ENCODE results near the gene DLG1. TPM values are rescaled to one million over a fixed set of nuclear protein-coding genes. Genes with fewer than 3 reads are reported as not detected.

The DLG1 gene
- total RNA-seq, 2 experiments from 2014 or later: 48.9 to 95.1 TPM

DNA sequence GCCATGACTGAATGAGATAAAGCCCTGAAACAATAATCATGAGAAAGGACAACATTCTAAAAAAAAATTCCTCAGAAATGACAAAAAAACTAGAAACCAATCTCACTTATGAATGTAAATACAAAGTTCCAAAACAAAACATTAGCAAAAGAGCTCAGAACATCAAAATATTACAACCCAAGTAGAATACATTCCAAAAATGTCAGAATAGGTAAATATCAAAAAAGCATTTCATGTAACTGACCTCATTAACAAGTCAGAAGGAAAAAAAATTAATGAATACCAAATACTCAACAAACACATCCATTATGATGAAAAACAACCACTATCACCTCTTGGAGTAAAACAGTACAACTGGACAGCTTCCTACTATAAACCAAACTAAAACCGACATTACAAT, 93.1 kb downstream of the DLG1 start:
- ChIA-PET POLR2A (interaction anchor here (0.6 to 1.9 kb wide), 4 partner anchors 22 to 138 kb away, joined by 3 to 9 read pairs (median 3); no protein-coding TSS in a partner anchor), CTCF (ENCODE audit: unreplicated experiment) (no interaction called here)
- no peak for DNase-seq (ENCODE audit: low spot score)
- Histone ChIP-seq H3K9me2 (ENCODE audit: insufficient read depth, low read length) (no peaks in the 10 kb centered on the region), H3K4me2 (ENCODE audit: low read length) (no peak overlapping the region), H3K9me3 (ENCODE audit: low read length) (no peaks in the 10 kb centered on the region), H2AFZ (ENCODE audit: low read length) (no peak overlapping the region), H3K36me3 (ENCODE audit: insufficient read depth, low read length) (no peaks in the 10 kb centered on the region; the same call in 1 of the 2 replicates), H3K4me1 (ENCODE audit: insufficient read depth, low read length, poor library complexity, severe bottlenecking) (no peaks in the 10 kb centered on the region), H3K79me2 (ENCODE audit: insufficient read depth, low read depth, low read length) (peaks cover 79% of the 10 kb centered on the region), H4K20me1 (ENCODE audit: insufficient read depth, low read length) (peaks cover 25% of the 10 kb centered on the region), H3K4me3 (ENCODE audit: low read depth, low read length, poor library complexity, severe bottlenecking) (no peak overlapping the region), H3K27ac (ENCODE audit: low read depth, low read length, poor library complexity, severe bottlenecking) (no peak overlapping the region)
- intact Hi-C loops (cut with micrococcal nuclease; ENCODE audit: unreplicated experiment): no loop called here
- BruUV-seq (replicated peaks): no TSS peak
- TF ChIP-seq, protein P1, sequence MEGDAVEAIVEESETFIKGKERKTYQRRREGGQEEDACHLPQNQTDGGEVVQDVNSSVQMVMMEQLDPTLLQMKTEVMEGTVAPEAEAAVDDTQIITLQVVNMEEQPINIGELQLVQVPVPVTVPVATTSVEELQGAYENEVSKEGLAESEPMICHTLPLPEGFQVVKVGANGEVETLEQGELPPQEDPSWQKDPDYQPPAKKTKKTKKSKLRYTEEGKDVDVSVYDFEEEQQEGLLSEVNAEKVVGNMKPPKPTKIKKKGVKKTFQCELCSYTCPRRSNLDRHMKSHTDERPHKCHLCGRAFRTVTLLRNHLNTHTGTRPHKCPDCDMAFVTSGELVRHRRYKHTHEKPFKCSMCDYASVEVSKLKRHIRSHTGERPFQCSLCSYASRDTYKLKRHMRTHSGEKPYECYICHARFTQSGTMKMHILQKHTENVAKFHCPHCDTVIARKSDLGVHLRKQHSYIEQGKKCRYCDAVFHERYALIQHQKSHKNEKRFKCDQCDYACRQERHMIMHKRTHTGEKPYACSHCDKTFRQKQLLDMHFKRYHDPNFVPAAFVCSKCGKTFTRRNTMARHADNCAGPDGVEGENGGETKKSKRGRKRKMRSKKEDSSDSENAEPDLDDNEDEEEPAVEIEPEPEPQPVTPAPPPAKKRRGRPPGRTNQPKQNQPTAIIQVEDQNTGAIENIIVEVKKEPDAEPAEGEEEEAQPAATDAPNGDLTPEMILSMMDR (conservative IDR thresholded peaks at IDR 0.05; ENCODE audit: low read length): no peak
- no peak for TF ChIP-seq EZH2phosphoT487 (IDR thresholded peaks at IDR 0.05; ENCODE audit: borderline replicate concordance, low read depth, low read length)

DNA sequence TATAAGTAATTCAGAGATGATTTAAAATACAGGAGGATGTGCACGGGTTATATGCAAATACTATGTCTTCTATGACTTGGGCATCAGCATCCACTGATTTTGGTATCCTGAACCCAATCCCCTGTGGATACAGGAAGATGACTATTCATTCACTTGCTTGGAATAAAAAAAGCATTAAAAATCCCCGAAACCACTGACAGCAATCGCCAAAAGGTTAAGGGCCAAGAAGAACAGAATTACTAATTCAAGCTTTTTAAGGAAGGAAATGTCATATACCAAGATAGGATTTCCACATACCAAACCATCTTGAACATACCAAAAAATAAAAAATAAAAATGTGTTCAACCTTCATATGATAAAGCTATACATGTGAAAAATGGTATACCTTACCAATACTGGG, 93.7 kb downstream of the DLG1 start:
- H3K9me2 ChIP-seq (ENCODE audit: insufficient read depth, low read length): no peaks in the 10 kb centered on the region
- intact Hi-C loops (cut with micrococcal nuclease; ENCODE audit: unreplicated experiment): no loop called here
- H3K4me3 ChIP-seq (ENCODE audit: low read depth, low read length, poor library complexity, severe bottlenecking): no peak overlapping the region
- BruUV-seq (replicated peaks): no TSS peak
- no peaks in the 10 kb centered on the region for H3K9me3 ChIP-seq (ENCODE audit: low read length)
- H3K36me3 ChIP-seq (ENCODE audit: insufficient read depth, low read length): no peaks in the 10 kb centered on the region; the same call in 1 of the 2 replicates
- H3K79me2 ChIP-seq (ENCODE audit: insufficient read depth, low read depth, low read length): peaks cover 79% of the 10 kb centered on the region
- H4K20me1 ChIP-seq (ENCODE audit: insufficient read depth, low read length): peaks cover 21% of the 10 kb centered on the region
- no peak overlapping the region for H3K4me2 ChIP-seq (ENCODE audit: low read length)
- TF ChIP-seq, protein P1 (conservative IDR thresholded peaks at IDR 0.05; ENCODE audit: low read length): no peak
- TF ChIP-seq EZH2phosphoT487 (IDR thresholded peaks at IDR 0.05; ENCODE audit: borderline replicate concordance, low read depth, low read length): no peak
- DNase-seq (ENCODE audit: low spot score): no peak
- no peak overlapping the region for H2AFZ ChIP-seq (ENCODE audit: low read length)
- H3K4me1 ChIP-seq (ENCODE audit: insufficient read depth, low read length, poor library complexity, severe bottlenecking): no peaks in the 10 kb centered on the region
- POLR2A ChIA-PET: interaction anchor here (0.6 to 1.9 kb wide), 6 partner anchors 9 to 138 kb away, joined by 3 to 9 read pairs (median 3); no protein-coding TSS in a partner anchor
- CTCF ChIA-PET (ENCODE audit: unreplicated experiment): no interaction called here
- H3K27ac ChIP-seq (ENCODE audit: low read depth, low read length, poor library complexity, severe bottlenecking): no peak overlapping the region

DNA sequence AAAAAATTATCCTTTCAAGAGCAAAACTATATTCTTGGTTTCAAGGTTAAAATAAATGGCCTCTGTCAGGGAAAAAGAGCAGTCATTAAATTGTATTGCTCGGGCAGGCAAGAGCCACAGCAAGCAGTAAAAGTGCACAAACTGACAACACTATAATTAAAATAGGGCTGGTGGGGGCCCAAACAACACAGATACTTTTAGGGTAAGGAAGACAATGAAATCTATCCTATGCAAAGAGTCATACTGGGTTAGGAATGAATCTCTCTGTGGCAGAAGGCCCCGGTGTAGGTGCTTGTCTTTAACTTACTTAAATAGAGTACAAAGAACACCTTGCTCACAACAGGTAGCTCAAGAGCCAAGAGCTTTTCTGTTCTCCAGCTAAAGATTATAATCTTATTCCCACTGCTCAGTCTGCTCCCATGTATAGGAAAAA, 94.7 kb downstream of the DLG1 start:
- CTCF ChIA-PET (ENCODE audit: unreplicated experiment): no interaction called here
- H4K20me1 ChIP-seq (ENCODE audit: insufficient read depth, low read length): peaks cover 21% of the 10 kb centered on the region

More for the DNA sequence above, 94.7 kb downstream of the DLG1 start:
- H3K79me2 ChIP-seq (ENCODE audit: insufficient read depth, low read depth, low read length): peaks cover 79% of the 10 kb centered on the region
- intact Hi-C loops (cut with micrococcal nuclease; ENCODE audit: unreplicated experiment): no loop called here
- TF ChIP-seq EZH2phosphoT487 (IDR thresholded peaks at IDR 0.05; ENCODE audit: borderline replicate concordance, low read depth, low read length): no peak
- TF ChIP-seq, protein P1 (conservative IDR thresholded peaks at IDR 0.05; ENCODE audit: low read length): no peak
- H3K9me3 ChIP-seq (ENCODE audit: low read length): no peaks in the 10 kb centered on the region
- H3K9me2 ChIP-seq (ENCODE audit: insufficient read depth, low read length): no peaks in the 10 kb centered on the region
- H3K4me3 ChIP-seq (ENCODE audit: low read depth, low read length, poor library complexity, severe bottlenecking): no peak overlapping the region
- H3K4me2 ChIP-seq (ENCODE audit: low read length): no peak overlapping the region
- no TSS peak for BruUV-seq (replicated peaks)
- no peaks in the 10 kb centered on the region for H3K36me3 ChIP-seq (ENCODE audit: insufficient read depth, low read length)
- no peak for DNase-seq (ENCODE audit: low spot score)
- H3K27ac ChIP-seq (ENCODE audit: low read depth, low read length, poor library complexity, severe bottlenecking): no peak overlapping the region
- no peaks in the 10 kb centered on the region for H3K4me1 ChIP-seq (ENCODE audit: insufficient read depth, low read length, poor library complexity, severe bottlenecking)
- no peak overlapping the region for H2AFZ ChIP-seq (ENCODE audit: low read length)
- POLR2A ChIA-PET: interaction anchor here (0.9 to 1.9 kb wide), 4 partner anchors 8 to 112 kb away, joined by 3 to 9 read pairs (median 3); no protein-coding TSS in a partner anchor
